ENCODE measurements around the gene OR13C2.
"Not testable (repeated sequence)": the region's sequence is repeated elsewhere in the genome, so short reads cannot be mapped to it uniquely, and the experiment has no call there.

Gene OR13C2, protein sequence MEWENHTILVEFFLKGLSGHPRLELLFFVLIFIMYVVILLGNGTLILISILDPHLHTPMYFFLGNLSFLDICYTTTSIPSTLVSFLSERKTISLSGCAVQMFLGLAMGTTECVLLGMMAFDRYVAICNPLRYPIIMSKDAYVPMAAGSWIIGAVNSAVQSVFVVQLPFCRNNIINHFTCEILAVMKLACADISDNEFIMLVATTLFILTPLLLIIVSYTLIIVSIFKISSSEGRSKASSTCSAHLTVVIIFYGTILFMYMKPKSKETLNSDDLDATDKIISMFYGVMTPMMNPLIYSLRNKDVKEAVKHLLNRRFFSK

DNA sequence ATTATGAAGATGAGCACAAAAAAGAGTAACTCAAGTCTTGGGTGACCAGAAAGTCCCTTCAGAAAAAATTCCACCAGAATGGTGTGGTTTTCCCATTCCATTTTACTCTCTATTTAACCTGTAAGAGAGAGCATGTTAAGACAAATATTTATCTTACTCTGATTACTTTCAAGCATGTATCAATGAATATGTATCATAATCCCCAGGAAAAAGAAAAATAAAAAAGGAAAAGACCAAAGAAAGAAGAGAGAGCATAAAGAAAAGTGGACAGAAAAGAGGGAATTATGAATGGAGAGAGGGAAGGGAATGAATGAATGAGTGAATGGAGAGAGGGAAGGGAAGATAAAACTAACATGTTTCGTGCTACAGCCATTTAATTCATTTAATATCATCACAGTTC lies at the start of gene OR13C2:
OR13C2 (minus strand) TSS at position 101 of the 400 bp plus-strand sequence; CDS start at position 101, 0 bp downstream.
- DNase-seq (ENCODE audit: low spot score), result not testable (repeated sequence)

DNA sequence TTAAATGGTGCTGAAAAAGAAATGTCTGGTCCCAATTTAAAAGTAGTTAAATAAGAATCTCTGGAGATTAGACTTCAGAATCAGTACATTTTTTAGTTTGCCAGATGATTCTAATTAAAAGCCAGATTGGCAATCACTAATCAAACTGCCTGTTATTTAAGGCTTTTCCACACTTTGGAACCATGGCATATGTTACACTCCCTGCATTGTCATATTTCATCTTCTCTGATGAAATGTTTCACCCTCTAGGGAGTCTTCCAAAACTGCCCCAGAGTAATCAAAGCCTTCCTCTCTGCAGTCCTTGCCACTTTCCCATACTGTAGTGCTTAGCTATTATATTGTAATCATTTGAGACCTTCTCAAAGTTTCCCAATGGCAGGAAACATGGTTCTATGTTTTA lies 30.0 kb upstream of the OR13C2 start:
- DNase-seq (ENCODE audit: low spot score), result peak; percentile 23

DNA sequence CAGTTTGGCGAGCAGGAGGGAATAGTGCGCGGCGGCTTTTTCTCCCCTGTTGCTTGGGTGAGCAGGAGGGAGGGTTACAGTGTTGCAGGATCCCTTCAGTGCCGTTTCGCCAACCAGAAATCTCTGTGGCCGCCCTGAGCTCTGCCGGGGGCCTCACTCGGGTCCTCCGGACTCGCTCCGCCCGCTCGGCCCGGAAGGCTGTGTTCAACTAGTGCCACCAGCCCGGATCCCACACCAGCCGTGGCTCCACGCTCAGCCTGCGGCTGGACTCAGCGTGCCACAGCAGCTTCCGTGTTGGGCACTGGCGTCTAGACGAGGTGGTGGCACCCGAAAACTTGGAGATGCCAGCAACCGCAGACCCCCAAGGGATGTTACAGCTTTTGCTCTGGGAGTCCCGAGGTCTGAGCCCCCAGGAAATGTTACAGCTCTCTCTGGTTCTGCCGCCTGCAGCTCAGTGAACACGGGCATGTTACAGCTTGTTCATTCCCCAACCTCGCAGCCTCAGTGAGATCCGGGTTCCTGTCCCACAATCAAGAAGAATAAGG lies 28.6 kb upstream of the OR13C2 start:
- DNase-seq (ENCODE audit: low spot score), result no peak

DNA sequence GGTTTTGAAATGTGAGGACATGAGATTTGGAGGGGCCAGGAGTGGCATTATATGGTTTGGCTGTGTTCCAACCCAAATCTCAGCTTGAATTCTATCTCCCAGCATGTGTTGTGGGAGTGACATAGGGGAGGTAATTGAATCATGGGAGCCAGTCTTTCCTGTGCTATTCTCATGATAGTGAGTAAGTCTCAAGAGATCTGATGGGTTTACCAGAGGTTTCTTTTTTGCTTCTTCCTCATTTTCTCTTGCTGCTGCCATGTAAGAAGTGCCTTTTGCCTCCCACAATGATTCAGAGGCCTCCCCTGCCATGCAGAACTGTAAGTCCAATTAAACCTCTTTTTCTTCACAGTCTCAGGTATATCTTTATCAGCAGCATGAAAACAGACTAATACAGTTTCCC lies 20.5 kb upstream of the OR13C2 start:
- not testable (repeated sequence) for DNase-seq (ENCODE audit: low spot score)

DNA sequence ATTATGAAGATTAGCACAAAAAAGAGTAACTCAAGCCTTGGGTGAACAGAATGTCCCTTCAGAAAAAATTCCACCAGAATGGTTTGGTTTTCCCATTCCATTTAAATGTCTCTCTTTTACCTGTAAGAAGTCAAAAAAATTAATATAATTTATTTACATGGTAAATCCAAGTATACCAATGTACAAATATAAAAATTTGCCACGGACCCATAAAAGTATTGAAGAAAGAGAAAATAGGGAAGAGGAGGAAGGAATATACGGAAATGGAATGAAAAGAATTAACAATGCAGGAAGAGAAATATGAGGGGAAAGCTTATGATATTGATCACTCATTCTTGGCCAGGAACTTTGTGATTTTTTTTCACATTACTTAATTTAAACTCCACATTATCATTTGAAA lies 12.7 kb upstream of the OR13C2 start, which contains the start of gene OR13C9:
OR13C9 (minus strand) TSS at position 101 of the 400 bp plus-strand sequence; CDS start at position 101, 0 bp downstream.
- DNase-seq (ENCODE audit: low spot score), result no peak

DNA sequence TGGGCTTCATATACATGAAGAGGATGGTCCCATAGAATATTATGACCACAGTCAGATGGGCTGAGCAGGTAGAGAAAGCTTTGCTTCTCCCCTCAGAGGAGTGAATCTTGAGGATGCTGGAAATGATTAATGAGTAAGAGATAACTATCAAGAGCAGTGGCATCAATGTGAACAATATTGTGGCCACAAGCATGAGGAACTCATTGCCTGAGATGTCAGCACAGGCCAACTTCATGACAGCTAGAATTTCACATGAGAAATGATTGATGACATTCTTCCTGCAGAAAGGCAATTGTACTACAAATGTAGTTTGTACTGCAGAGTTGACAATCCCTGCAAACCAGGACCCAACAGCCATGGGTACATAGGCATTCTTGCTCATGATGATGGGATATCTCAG lies 12.0 kb upstream of the OR13C2 start:
- no peak for DNase-seq (ENCODE audit: low spot score)

DNA sequence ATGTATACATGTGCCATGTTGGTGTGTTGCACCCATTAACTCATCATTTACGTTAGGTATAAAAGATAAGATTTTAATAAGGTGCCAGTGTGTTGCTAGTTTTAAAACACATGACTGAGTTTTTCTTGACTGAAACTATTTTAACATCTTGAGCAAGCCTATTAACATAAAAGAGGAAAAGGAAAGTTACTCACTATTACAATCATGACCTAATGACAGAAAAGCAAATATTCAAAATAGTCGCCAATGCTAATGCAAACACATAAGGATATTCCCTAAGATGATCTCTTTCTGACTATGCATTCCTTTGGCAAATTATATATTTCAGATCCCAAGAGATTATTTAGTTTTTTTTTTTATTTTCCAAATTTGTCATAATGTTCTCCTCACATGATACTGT lies 5.8 kb upstream of the OR13C2 start:
- no peak for DNase-seq (ENCODE audit: low spot score)

DNA sequence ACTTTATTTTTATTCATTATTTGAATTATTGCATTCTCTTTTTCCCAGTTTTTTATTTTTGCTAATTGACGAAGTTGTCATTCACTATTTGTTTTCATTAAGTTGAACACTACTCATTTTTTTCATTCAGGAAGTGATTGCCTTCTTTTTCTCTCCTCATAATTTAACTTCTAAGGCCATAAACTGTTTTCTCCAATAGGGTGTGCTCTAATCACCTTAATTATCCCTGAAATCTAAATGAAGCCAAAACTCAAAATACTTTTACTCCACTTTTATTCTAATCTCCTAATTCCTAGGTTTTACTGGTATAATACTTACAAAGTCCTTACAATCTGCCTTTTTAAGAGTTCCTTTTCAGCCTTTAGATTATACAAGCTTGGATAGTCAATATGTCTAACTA lies 2.9 kb upstream of the OR13C2 start:
- no peak for DNase-seq (ENCODE audit: low spot score)

DNA sequence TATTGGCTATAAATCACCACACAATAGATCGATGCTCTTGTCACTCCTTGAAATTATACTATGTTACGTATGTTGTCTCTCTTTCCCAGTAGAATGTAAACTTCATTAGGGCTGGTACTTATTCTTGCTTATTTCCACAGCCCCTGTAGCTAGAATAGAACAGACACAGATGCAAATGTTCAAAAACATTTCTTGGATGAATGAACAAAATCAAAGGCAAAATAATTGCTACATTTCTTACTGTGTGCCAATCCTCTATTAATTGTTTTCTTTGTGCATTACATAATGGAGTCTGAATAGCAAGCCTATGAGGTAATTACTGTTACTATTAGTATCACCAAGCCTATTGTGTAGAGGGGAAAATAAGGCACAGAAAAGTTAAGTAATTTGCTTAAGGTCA lies 725 bp upstream of the OR13C2 start:
- DNase-seq (ENCODE audit: low spot score), result no peak

DNA sequence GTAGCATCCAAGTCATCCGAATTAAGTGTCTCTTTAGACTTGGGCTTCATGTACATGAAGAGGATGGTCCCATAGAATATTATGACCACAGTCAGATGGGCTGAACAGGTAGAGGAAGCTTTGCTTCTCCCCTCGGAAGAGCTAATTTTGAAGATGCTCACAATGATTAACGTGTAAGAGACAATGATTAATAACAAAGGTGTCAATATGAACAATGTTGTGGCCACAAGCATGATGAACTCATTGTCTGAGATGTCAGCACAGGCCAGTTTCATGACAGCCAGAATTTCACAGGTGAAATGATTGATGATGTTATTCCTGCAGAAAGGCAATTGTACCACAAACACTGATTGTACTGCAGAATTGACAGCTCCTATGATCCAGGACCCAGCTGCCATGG lies 626 bp downstream of the OR13C2 start:
- no peak for DNase-seq (ENCODE audit: low spot score)

DNA sequence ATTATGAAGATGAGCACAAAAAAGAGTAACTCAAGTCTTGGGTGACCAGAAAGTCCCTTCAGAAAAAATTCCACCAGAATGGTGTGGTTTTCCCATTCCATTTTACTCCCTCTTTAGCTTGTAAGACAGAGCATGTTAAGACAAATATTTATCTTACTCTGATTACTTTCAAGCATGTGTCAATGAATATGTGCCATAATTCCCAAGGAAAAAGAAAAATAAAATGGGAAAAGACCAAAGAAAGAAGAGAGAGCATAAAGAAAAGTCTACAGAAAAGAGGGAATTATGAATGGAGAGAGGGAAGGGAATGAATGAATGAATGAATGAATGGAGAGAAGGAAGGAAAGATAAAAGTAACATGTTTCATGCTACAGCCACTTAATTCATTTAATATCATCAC lies 6.1 kb downstream of the OR13C2 start, which contains the start of gene OR13C5:
OR13C5 (minus strand) TSS at position 101 of the 400 bp plus-strand sequence; CDS start at position 101, 0 bp downstream.
- DNase-seq (ENCODE audit: low spot score), result not testable (repeated sequence)

DNA sequence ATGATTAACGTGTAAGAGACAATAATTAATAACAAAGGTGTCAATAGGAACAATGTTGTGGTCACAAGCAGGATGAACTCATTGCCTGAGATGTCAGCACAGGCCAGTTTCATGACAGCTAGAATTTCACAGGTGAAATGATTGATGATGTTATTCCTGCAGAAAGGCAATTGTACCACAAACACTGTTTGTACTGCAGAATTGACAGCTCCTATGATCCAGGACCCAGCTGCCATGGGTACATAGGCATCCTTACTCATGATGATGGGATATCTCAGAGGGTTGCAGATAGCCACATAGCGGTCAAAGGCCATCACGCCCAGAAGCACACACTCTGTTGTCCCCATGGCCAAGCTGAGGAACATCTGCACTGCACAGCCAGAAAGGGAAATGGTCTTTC lies 6.7 kb downstream of the OR13C2 start:
- not testable (repeated sequence) for DNase-seq (ENCODE audit: low spot score)

DNA sequence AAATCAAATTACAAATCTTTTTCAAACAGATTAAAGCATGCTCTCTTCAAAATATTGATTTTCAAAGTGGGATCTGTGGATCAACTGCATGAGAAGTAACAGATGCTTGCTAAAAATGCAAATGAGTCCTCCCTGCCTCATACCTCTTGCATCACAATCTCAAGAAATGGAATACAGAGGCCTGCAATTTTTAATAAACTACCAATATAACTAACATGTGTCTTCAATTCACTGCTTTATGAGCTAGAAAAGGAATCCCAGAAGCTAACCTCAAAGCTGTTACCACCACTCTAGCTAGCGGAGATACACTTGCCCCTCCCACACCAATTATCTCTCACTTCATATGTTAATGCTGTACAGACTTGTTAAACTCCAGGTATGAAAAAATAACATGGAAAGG lies 15.8 kb downstream of the OR13C2 start:
- DNase-seq (ENCODE audit: low spot score), result no peak

DNA sequence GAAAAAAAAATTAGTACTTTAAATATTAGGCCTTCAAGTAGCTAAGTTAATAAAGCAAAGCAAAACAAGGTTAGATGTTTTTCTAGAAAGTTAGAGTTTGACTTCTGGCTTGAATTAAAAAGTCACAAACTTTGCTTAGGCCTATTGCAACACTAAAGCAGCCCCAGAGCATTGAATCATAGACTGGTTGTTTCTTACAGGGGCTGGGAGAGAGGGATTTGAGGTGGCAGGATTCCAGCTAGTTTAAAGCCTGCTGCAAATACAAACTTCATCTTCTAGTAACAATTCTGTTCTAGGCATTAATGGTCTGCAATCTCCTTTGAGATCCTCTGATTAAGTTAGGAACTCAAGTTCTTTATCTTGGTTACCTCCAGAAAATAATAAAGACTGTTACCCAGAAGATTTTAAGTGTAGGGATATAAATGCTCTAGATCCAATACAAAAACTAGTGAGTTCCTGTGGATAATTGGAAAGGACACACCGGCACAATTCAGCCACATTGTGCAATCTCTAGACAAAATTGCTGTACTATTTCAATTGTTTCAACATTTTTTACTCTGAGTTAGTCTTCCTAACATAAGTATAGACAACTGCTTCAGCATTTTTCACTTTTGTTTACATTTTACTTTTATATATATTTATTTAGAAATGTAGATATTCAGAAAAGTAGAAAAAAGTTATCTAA lies 18.8 kb downstream of the OR13C2 start:
- no peak for DNase-seq (ENCODE audit: low spot score)

DNA sequence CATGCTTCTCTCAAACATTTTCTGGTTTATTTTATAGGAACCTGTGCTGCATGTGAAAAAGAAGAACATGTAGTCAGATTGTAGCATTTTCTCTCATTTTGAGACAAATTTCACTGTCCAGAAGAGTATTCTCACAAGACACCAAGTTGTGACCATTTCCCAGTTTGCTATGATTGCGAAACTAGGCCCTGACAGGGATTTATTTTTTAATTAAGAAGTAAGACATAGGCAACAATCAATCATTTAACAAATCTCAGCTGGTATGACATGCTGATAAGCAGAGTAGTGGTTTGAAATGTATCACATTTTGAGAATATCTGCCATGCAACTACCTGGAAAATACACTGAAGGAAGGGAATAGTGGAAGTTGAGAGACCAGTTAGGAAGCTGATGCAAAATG lies 24.9 kb downstream of the OR13C2 start:
- no peak for DNase-seq (ENCODE audit: low spot score)

DNA sequence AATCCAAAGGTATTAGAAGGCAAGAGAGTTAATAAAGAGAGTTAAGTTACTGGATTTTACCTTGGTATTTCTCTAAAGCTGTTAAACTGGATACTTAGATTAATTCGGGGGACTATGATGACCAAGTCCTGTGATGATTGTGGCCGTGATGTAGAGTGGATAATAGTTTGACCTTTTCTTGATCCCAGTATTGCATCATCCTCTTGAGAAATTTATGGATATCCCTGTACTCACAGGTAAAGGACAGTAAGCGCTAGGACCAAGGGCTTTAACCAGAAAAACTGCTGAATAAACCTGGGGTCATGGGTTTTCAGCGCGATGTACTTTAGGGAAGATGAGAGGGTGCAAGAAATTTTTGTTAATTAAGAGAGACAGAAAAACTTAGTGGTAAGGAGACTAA lies 28.2 kb downstream of the OR13C2 start:
- no peak for DNase-seq (ENCODE audit: low spot score)

DNA sequence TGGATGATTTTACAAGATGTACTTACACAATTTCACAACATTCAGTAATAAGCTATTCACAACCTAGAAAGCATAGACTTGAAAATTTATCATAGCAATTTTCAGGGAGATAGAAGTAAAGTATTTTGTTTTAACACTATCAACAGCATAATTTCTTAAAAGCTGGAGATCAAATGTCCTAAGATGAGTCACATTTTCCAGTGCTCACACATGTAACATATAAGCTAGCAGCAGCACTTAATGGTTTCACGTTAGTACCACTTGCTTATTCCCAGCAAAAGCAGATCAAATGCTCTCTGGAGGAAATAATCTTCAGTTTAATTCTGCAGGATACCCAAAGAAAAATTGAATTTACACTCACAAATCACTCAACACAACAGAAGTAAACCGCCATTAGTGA lies 30.0 kb downstream of the OR13C2 start:
- DNase-seq (ENCODE audit: low spot score), result no peak

DNA sequence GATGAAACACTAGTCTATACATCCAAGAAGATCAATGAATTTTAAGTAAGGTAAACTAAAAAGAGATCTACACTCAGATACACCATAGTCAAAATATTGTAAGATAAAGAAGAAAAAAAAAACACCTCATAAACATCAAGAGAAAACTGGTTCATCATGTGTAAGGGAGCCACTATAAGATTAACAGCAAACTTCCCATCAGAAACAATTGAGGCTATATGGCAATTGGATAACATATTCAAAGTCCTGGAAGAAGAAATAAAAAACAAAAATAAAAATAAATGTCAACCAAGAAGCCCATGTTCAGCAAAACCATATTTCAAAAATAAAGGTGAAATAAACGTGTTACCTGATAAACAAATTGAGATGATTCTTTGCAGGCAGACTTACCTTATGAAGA lies 32.8 kb downstream of the OR13C2 start:
- no peak for DNase-seq (ENCODE audit: low spot score)

DNA sequence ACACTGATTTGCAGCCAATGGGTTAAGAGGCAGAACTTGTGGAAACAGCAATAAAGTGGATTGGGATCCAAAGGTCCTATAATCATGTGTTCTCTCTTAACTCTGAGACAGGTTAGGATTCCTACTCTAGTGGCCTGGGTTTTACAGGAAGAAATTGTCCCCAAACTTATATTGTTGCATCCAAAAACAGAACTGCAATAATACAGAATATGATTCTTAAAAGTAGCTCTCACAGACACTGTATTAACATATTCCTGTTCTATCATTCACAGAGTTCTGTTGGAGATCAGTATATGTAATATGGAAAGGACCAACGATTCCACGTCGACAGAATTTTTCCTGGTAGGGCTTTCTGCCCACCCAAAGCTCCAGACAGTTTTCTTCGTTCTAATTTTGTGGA lies 36.6 kb downstream of the OR13C2 start, which contains the start of gene OR13C8:
OR13C8 (plus strand) TSS at position 301 of the 400 bp plus-strand sequence; CDS start at position 301, 0 bp downstream.
- DNase-seq (ENCODE audit: low spot score), result no peak

DNA sequence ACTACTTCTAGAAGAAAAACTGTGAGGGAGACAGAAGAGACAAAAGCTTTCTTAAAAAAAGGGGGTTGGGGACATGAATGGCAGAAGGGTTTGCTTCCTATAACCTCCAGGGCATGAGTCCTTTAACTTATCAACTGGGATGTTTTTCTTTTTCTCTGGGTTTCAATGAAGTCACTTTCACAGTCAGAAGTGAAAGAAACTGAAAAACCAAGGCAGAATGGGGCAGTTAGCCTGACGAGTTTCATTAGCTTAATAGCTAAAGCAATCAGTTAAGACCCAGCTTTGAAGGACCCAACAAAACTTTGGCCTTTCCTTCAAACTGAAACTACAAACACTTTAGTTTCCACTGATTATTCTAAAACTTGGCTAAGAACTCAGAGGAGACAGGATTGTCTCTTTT lies 41.1 kb downstream of the OR13C2 start:
- DNase-seq (ENCODE audit: low spot score), result no peak

DNA sequence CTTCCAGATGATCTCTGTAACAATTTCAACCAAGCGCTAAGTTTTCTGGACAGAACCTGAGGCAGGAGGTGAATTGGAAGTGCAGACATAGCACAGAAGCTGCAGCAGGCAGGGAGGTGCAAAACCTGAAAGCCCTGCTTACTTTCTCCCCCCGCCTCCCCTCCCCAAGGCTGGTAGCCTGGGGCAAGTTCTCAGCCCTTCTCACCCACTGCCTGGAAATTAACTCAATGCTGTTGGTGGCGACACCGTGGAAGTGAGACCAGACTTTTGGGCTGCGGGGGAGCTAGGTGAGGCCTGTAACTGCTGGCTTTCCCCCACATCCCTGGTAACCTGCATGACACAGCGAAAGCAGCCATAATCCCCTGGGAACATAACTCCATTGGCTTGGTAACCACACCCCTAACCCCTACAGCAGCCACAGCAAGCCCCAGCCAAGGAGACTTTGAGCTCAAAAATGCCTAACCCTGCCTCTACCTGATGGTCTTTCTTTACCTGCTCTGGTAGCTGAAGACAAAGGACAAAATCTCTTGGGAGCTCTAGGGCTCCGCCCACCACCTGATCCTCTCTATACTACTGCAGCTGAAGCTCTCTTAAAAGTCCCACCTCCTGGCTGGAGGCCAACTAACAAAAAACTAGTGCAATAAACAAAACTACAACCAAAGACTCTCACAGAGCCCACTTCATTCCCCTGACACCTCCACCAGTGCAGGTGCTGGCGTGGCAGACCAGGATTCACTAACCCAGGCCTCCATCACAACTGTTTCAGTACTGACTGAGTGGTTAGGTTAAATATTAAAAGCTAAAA lies 48.4 kb downstream of the OR13C2 start:
- DNase-seq (ENCODE audit: low spot score), result no peak

DNA sequence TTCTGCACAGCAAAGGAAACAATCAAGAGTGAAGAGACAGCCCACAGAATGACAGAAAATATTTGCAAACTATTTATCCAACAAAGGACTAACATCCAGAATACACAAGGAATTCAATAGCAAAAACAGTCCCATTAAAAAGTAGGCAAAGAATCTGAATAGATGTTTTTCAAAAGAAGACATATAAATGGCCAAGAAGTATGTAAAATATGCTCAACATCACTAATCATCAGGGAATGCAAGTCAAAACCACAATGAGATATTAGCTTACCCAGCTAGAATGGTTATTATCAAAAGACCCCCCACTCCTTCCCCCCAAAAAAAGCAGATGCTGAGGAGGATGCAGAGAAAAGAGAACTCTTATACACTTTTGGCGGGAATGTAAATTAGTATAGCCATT lies 49.9 kb downstream of the OR13C2 start:
- no peak for DNase-seq (ENCODE audit: low spot score)

Measured in Ammon's horn (tissue), 1 donor.